ENCODE measurements around the gene RUFY3. TPM values are rescaled to one million over a fixed set of nuclear protein-coding genes. Genes with fewer than 3 reads are reported as not detected.

RUFY3 gene
- total and polyA plus RNA-seq, 2 of the 4 experiments (the other 2 are of a cell fraction), result 19.6 to 28.9 TPM

GRCh38 chr4:70818921-70819320 is 97.2 kb downstream of the RUFY3 start:
- H3K4ac ChIP-seq (ENCODE audit: low read depth, low read length), result no peak overlapping the region
- no peak overlapping the region for H2BK5ac ChIP-seq (ENCODE audit: low read depth, low read length, poor library complexity, severe bottlenecking)
- no peak overlapping the region for H2BK120ac ChIP-seq (ENCODE audit: low read depth, low read length)
- WGBS, 2 experiments (ENCODE audit: extremely low coverage in 2 of 2, insufficient read length in 1 of 2), result 100% methylated on average over 1 of the region's 3 CpGs; no CpG with 5 or more reads in 1 of the 2 experiments
- BruUV-seq (replicated peaks), result no TSS peak
- H3K27me3 ChIP-seq (ENCODE audit: control insufficient read depth, insufficient read depth, low read length), result no peaks in the 10 kb centered on the region
- dilution Hi-C loops (cut with HindIII; ENCODE audit: low sequenced_read_pairs, unreplicated experiment) (no loop called here), in situ Hi-C loops (cut with MboI; ENCODE audit: low sequenced_read_pairs) (no loop called here), intact Hi-C loops (cut with micrococcal nuclease) (no loop called here)
- DNase-seq (no peak), ATAC-seq (ENCODE audit: low read depth) (no peak)
- H3K14ac ChIP-seq (replicated peaks; ENCODE audit: low read depth, low read length), result no peak overlapping the region
- no peak for TF ChIP-seq RFX5 (IDR thresholded peaks at IDR 0.05; ENCODE audit: low read depth, low read length)
- no peak for TF ChIP-seq ELK1 (IDR thresholded peaks at IDR 0.05; ENCODE audit: borderline replicate concordance, low read depth, low read length)
- TF ChIP-seq MAZ (IDR thresholded peaks at IDR 0.05; ENCODE audit: borderline replicate concordance, low read depth, low read length), result no peak
- no peak for TF ChIP-seq RAD21 (IDR thresholded peaks at IDR 0.05; ENCODE audit: low read length)
- no peak for TF ChIP-seq USF2 (IDR thresholded peaks at IDR 0.05; ENCODE audit: low read depth, low read length)
- TF ChIP-seq POLR2A (IDR thresholded peaks at IDR 0.05; ENCODE audit: low read depth, low read length), result no peak
- TF ChIP-seq BHLHE40 (IDR thresholded peaks at IDR 0.05; ENCODE audit: low read depth, low read length), result no peak
- TF ChIP-seq CHD1 (IDR thresholded peaks at IDR 0.05; ENCODE audit: low read depth, low read length), result no peak
- TF ChIP-seq FOS (IDR thresholded peaks at IDR 0.05; ENCODE audit: low read depth, low read length), result no peak
- no peak for TF ChIP-seq MXI1 (IDR thresholded peaks at IDR 0.05; ENCODE audit: borderline replicate concordance, low read depth, low read length)
- no peak for TF ChIP-seq CEBPB (IDR thresholded peaks at IDR 0.05; ENCODE audit: low read depth, low read length)
- TF ChIP-seq CTCF (conservative IDR thresholded peaks at IDR 0.05; ENCODE audit: low read depth, low read length), result no peak
- no peak for TF ChIP-seq MAFK (IDR thresholded peaks at IDR 0.05; ENCODE audit: low read depth, low read length)
- TF ChIP-seq SMC3 (IDR thresholded peaks at IDR 0.05; ENCODE audit: low read depth, low read length), result no peak
- TF ChIP-seq NFE2L2 (IDR thresholded peaks at IDR 0.05; ENCODE audit: low read depth, low read length), result no peak
- no peak for TF ChIP-seq RCOR1 (IDR thresholded peaks at IDR 0.05; ENCODE audit: insufficient replicate concordance, low read length)
- H2AK5ac ChIP-seq (ENCODE audit: low read depth, low read length), result no peak overlapping the region
- no peak overlapping the region for H4K91ac ChIP-seq (ENCODE audit: insufficient read depth, low read depth, low read length)
- H2AK9ac ChIP-seq (replicated peaks; ENCODE audit: low read depth, low read length, poor library complexity), result no peak overlapping the region
- H3K9ac ChIP-seq (ENCODE audit: low read depth, low read length), result no peak overlapping the region
- no peak overlapping the region for H3K23ac ChIP-seq (ENCODE audit: low read depth, low read length)
- H4K8ac ChIP-seq (ENCODE audit: low read depth in 2 of 2, low read length in 2 of 2), result no peak overlapping the region
- H3K9me1 ChIP-seq (ENCODE audit: insufficient read depth, low read length), result no peaks in the 10 kb centered on the region
- no peaks in the 10 kb centered on the region for H3K9me3 ChIP-seq (ENCODE audit: control insufficient read depth, insufficient read depth, low read length)
- CTCF ChIA-PET, result no interaction called here
- no peak overlapping the region for H3K27ac ChIP-seq (ENCODE audit: insufficient read depth, low read length)
- H3K79me1 ChIP-seq (ENCODE audit: low read depth in 1 of 2, low read length in 2 of 2), result peaks cover 0 to 4% of the 10 kb centered on the region in 2 experiments; a peak in 1 of 4 replicates
- H2BK20ac ChIP-seq (ENCODE audit: low read depth, low read length), result no peak overlapping the region
- H4K20me1 ChIP-seq (ENCODE audit: insufficient read depth, low read length), result no peaks in the 10 kb centered on the region
- no peak overlapping the region for H3K18ac ChIP-seq (ENCODE audit: low read depth, low read length)
- no peak overlapping the region for H2BK15ac ChIP-seq (ENCODE audit: low read depth, low read length)
- no peak overlapping the region for H3K56ac ChIP-seq (ENCODE audit: extremely low read depth, insufficient read depth, low read length)
- H3K4me1 ChIP-seq (ENCODE audit: control insufficient read depth, insufficient read depth, low read length), result no peaks in the 10 kb centered on the region
- H3K36me3 ChIP-seq (ENCODE audit: control insufficient read depth, insufficient read depth, low read length), result peaks cover 33% of the 10 kb centered on the region
- H3K4me3 ChIP-seq (ENCODE audit: insufficient read depth, low read depth, low read length), result no peak overlapping the region
- no peak overlapping the region for H2AFZ ChIP-seq (replicated peaks; ENCODE audit: low read length, poor library complexity)
- H4K5ac ChIP-seq (ENCODE audit: low read depth, low read length), result no peak overlapping the region
- no peak overlapping the region for H3K4me2 ChIP-seq (ENCODE audit: low read depth, low read length)
- POLR2A ChIA-PET (ENCODE audit: unreplicated experiment), result no interaction called here

All from IMR-90 (cell line).